ENCODE results near the gene SPATS2L. TPM values are rescaled to one million over a fixed set of nuclear protein-coding genes. Genes with fewer than 3 reads are reported as not detected.

Gene SPATS2L
- total and polyA plus RNA-seq, 2 experiments from 2014 or later, result 159 to 202 TPM

- TF ChIP-seq CTCF (IDR thresholded peaks at IDR 0.05; ENCODE audit: poor library complexity) (no peak), EZH2 (IDR thresholded peaks at IDR 0.05; ENCODE audit: borderline replicate concordance) (no peak), EZH2phosphoT487 (IDR thresholded peaks at IDR 0.05; ENCODE audit: low read depth, severe bottlenecking, unreplicated experiment) (no peak)
- WGBS (ENCODE audit: low lambda C conversion rate, missing lambda C conversion rate), result 95% methylated on average over 7 of the region's 7 CpGs
- no peaks in the 10 kb centered on the region for H3K9me3 ChIP-seq (ENCODE audit: low read depth)
- no peak overlapping the region for H3K27ac ChIP-seq
- H4K20me1 ChIP-seq (ENCODE audit: insufficient read depth, poor library complexity, severe bottlenecking), result no peaks in the 10 kb centered on the region
- H3K4me3 ChIP-seq, result no peak overlapping the region
- H2AFZ ChIP-seq, result no peak overlapping the region
- DNase-seq (ENCODE audit: low spot score), result no peak
- no peaks in the 10 kb centered on the region for H3K27me3 ChIP-seq
- no peaks in the 10 kb centered on the region for H3K9me2 ChIP-seq (replicated peaks; ENCODE audit: insufficient read depth)
- H3K79me2 ChIP-seq, result peaks cover 3% of the 10 kb centered on the region
- H3K36me3 ChIP-seq (replicated peaks; ENCODE audit: insufficient read depth, low read depth), result peaks cover 3% of the 10 kb centered on the region
- no peak overlapping the region for H3K4me2 ChIP-seq
- no peaks in the 10 kb centered on the region for H3K4me1 ChIP-seq (ENCODE audit: insufficient read depth)
Measured at GRCh38 chr2:200422532-200423261, 116.2 kb downstream of the SPATS2L start.

GRCh38 chr2:200423541-200423940 is 117.0 kb downstream of the SPATS2L start:
- H3K27me3 ChIP-seq, result no peaks in the 10 kb centered on the region
- no peaks in the 10 kb centered on the region for H4K20me1 ChIP-seq (ENCODE audit: insufficient read depth, poor library complexity, severe bottlenecking)
- no peaks in the 10 kb centered on the region for H3K9me2 ChIP-seq (replicated peaks; ENCODE audit: insufficient read depth)
- WGBS (ENCODE audit: low lambda C conversion rate, missing lambda C conversion rate), result 91% methylated on average over 2 of the region's 2 CpGs
- no peak for DNase-seq (ENCODE audit: low spot score)
- no peaks in the 10 kb centered on the region for H3K9me3 ChIP-seq (ENCODE audit: low read depth)
- no peak overlapping the region for H3K4me2 ChIP-seq
- no peak overlapping the region for H3K27ac ChIP-seq
- no peak overlapping the region for H3K4me3 ChIP-seq
- H3K79me2 ChIP-seq, result peaks cover 3% of the 10 kb centered on the region
- no peaks in the 10 kb centered on the region for H3K4me1 ChIP-seq (ENCODE audit: insufficient read depth)
- H3K36me3 ChIP-seq (replicated peaks; ENCODE audit: insufficient read depth, low read depth), result peaks cover 6% of the 10 kb centered on the region
- no peak for TF ChIP-seq CTCF (IDR thresholded peaks at IDR 0.05; ENCODE audit: poor library complexity)
- TF ChIP-seq EZH2phosphoT487 (IDR thresholded peaks at IDR 0.05; ENCODE audit: low read depth, severe bottlenecking, unreplicated experiment), result no peak
- TF ChIP-seq EZH2 (IDR thresholded peaks at IDR 0.05; ENCODE audit: borderline replicate concordance), result no peak
- H2AFZ ChIP-seq, result no peak overlapping the region

- Histone ChIP-seq H3K36me3 (replicated peaks; ENCODE audit: insufficient read depth, low read depth) (peaks cover 7% of the 10 kb centered on the region), H4K20me1 (ENCODE audit: insufficient read depth, poor library complexity, severe bottlenecking) (no peaks in the 10 kb centered on the region), H3K4me3 (no peak overlapping the region), H3K79me2 (peaks cover 3% of the 10 kb centered on the region), H3K4me2 (no peak overlapping the region), H3K27ac (no peak overlapping the region), H3K9me3 (ENCODE audit: low read depth) (no peaks in the 10 kb centered on the region), H3K27me3 (no peaks in the 10 kb centered on the region), H3K4me1 (ENCODE audit: insufficient read depth) (no peaks in the 10 kb centered on the region), H3K9me2 (replicated peaks; ENCODE audit: insufficient read depth) (no peaks in the 10 kb centered on the region), H2AFZ (no peak overlapping the region)
- peak; percentile 20 for DNase-seq (ENCODE audit: low spot score)
- WGBS (ENCODE audit: low lambda C conversion rate, missing lambda C conversion rate), result 56% methylated on average over 12 of the region's 14 CpGs
- peak; percentile 100 for TF ChIP-seq EZH2phosphoT487 (IDR thresholded peaks at IDR 0.05; ENCODE audit: low read depth, severe bottlenecking, unreplicated experiment)
- TF ChIP-seq CTCF (IDR thresholded peaks at IDR 0.05; ENCODE audit: poor library complexity), result no peak
Measured at GRCh38 chr2:200425026-200425821, 118.7 kb downstream of the SPATS2L start.
